ENCODE results near the gene EMILIN1.

GRCh38 chr2:27053776-27054175 is 24.6 kb upstream of the EMILIN1 start:
- TF ChIP-seq TAF1 (IDR thresholded peaks at IDR 0.05; ENCODE audit: low read depth, low read length) (no peak), POLR2A (IDR thresholded peaks at IDR 0.05; ENCODE audit: low read depth, low read length) (no peak), POLR2AphosphoS5 (IDR thresholded peaks at IDR 0.05; ENCODE audit: low read depth, low read length) (no peak), PAX5 (IDR thresholded peaks at IDR 0.05; ENCODE audit: insufficient read depth, low read length, severe bottlenecking) (no peak), POU2F2 (IDR thresholded peaks at IDR 0.05; ENCODE audit: low read depth, low read length) (no peak)

Measured in GM12891 (cell line).